Stimulated activated CD8-positive, alpha-beta memory T cell treated with anti-CD3 and anti-CD28 coated beads, Interleukin-7, amount 100 ng/mL, for 48 hours (primary cell): Measurements from ENCODE around the gene UNK.

Experiments used
- DNase-seq, 2 donors: peaks; one replicate each; pipeline ENCODE4 v3.0.0-alpha.2; 2020; ENCODE audit warnings: low read depth in 1 of 2; ENCODE audit errors: extremely low read depth in 1 of 2

The UNK gene

GRCh38 chr17:75784473-75785015 lies at the start of gene UNK:
UNK (plus strand) TSS chr17:75784806; CDS start chr17:75784881, 75 bp downstream.
- DNase-seq = peak; percentile 88 to 95

GRCh38 chr17:75736173-75736835 lies 48.3 kb upstream of the UNK start:
- DNase-seq = no peak

- no peak for DNase-seq
Observed at GRCh38 chr17:75737133-75737962, 47.3 kb upstream of the UNK start.

GRCh38 chr17:75738218-75738802 lies 46.3 kb upstream of the UNK start:
- DNase-seq = peak in 1 of 2 donors; percentile 27

GRCh38 chr17:75739174-75739573 lies 45.4 kb upstream of the UNK start:
- no peak for DNase-seq

GRCh38 chr17:75739801-75740200 lies 44.8 kb upstream of the UNK start:
- DNase-seq = no peak

GRCh38 chr17:75740215-75740614 lies 44.4 kb upstream of the UNK start:
- DNase-seq = no peak

- DNase-seq = no peak
Observed at GRCh38 chr17:75740631-75741077, 44.0 kb upstream of the UNK start.

- no peak for DNase-seq
Observed at GRCh38 chr17:75742337-75742736, 42.3 kb upstream of the UNK start.

GRCh38 chr17:75743625-75744206 lies 40.9 kb upstream of the UNK start:
- DNase-seq = no peak

- DNase-seq = no peak
Observed at GRCh38 chr17:75748706-75749105, 35.9 kb upstream of the UNK start.

GRCh38 chr17:75749545-75750389 lies 34.8 kb upstream of the UNK start:
- peak; percentile 70 to 79 for DNase-seq

GRCh38 chr17:75750661-75751423 lies 33.8 kb upstream of the UNK start:
- no peak for DNase-seq

GRCh38 chr17:75751676-75752404 lies 32.8 kb upstream of the UNK start:
- no peak for DNase-seq

- DNase-seq = no peak
Observed at GRCh38 chr17:75752405-75752709, 32.2 kb upstream of the UNK start.

GRCh38 chr17:75752802-75753513 lies 31.6 kb upstream of the UNK start:
- DNase-seq = no peak

- peak; percentile 44 to 52 for DNase-seq
Observed at GRCh38 chr17:75753514-75754377, 30.9 kb upstream of the UNK start.
